Pancreas (tissue), 10 donors: ENCODE data around the gene PPP2R2B. TPM values are rescaled to one million over a fixed set of nuclear protein-coding genes. Genes with fewer than 3 reads are reported as not detected.

Experiments used
- ATAC-seq, 4 donors: fragments of 200-7000 bp; cut with Tn5 transposase; one replicate each; pipeline versions ENCODE4 v1.8.0 to v1.9.1; 2020; ENCODE audit warnings: mild to moderate bottlenecking in 4 of 4, moderate library complexity in 4 of 4
- DNase-seq, 6 donors: peaks; one replicate each; pipeline ENCODE4 v3.0.0-alpha.2; 2020
- FAIRE-seq: peaks from 2 replicates; lab custom pipeline; 2012; peaks lifted over from hg19 to GRCh38; lab: Jason Lieb, UNC
- H3K27ac ChIP-seq, 4 donors: fragments of 200-600 bp; sonication (generic); 1 replicate in 3 of 4; 2 replicates in 1 of 4; pipeline versions ENCODE4 v1.5.0 to v1.8.0; 2020
- H3K27me3 ChIP-seq, 4 donors: fragments of 200-600 bp; one replicate each; pipeline ENCODE4 v1.8.0; 2021
- H3K36me3 ChIP-seq, 3 donors: fragments of 200-600 bp; sonication (generic) in 1 of 3; one replicate each; pipeline versions ENCODE4 v1.5.0 to v1.8.0; 2020 to 2021
- H3K4me1 ChIP-seq, 3 donors: fragments of 200-600 bp; one replicate each; pipeline ENCODE4 v1.8.0; 2021
- H3K4me3 ChIP-seq, 4 donors: fragments of 200-600 bp; sonication (generic) in 2 of 4; one replicate each; pipeline versions ENCODE4 v1.5.0 to v1.8.0; 2020 to 2021
- H3K9me3 ChIP-seq, 4 donors: fragments of 200-600 bp; one replicate each; pipeline ENCODE4 v1.8.0; 2021
- WGBS, 2 donors: extraction: QIAGEN DNeasy Blood & Tissue Kit; methylation state at CpG; one replicate each; pipeline ENCODE4 v1.1.7; 2013; 5-methylcytosine and 5-hydroxymethylcytosine counted together
- intact Hi-C, 3 donors: fragments of 100-400 bp; cut with DNase I; formaldehyde crosslinking; loops; one replicate each; pipeline versions ENCODE4 v1.11.1 to v1.14.2; 2022
- polyA plus RNA-seq, 2 donors: library from polyadenylated mRNA; stranded (reverse); fragments of 200-250 nt; gene quantifications; one replicate each; pipeline ENCODE4 v1.2.3, GENCODE V29; 2013
- total RNA-seq, 6 donors: library from RNA; stranded (reverse); fragmentation: NEBNext Ultra II Directional in 4 of 6; extraction: Animal tissue kit (Norgen Biotek cat#: 25700) in 4 of 6; gene quantifications; one replicate each; pipeline versions ENCODE4 v1.2.1 to v1.2.4, GENCODE V29; 2021 to 2023
- TF ChIP-seq, protein P1 (sequence below), 4 donors: fragments of 200-600 bp; sonication (generic) in 3 of 4; IDR thresholded peaks; one replicate each; pipeline versions ENCODE4 v1.5.0 to v1.8.0; 2021; ENCODE audit warnings: antibody characterized with exemption in 4 of 4
- donor health status: healthy with polysubstance abuse.
- donor health status: DM: no; HTN: no; CAD: no; lungs with moderate emphysema.
- donor health status: DM: no; HTN: no; CAD: no.
- donor health status: control.
- donor health status: control.
- donor health status: Bipolar disorder and iron deficiency.
- donor health status: DM: yes; HTN: yes; CAD: no.
- donor health status: DM: no; HTN: no; CAD: no.
- donor health status: DM: no; HTN: no; CAD: no.
- donor health status: DM: yes; HTN: yes; CAD: no.

PPP2R2B gene
- total and polyA plus RNA-seq, 8 donors = 0.51 to 3.5 (median 0.81) TPM

DNA sequence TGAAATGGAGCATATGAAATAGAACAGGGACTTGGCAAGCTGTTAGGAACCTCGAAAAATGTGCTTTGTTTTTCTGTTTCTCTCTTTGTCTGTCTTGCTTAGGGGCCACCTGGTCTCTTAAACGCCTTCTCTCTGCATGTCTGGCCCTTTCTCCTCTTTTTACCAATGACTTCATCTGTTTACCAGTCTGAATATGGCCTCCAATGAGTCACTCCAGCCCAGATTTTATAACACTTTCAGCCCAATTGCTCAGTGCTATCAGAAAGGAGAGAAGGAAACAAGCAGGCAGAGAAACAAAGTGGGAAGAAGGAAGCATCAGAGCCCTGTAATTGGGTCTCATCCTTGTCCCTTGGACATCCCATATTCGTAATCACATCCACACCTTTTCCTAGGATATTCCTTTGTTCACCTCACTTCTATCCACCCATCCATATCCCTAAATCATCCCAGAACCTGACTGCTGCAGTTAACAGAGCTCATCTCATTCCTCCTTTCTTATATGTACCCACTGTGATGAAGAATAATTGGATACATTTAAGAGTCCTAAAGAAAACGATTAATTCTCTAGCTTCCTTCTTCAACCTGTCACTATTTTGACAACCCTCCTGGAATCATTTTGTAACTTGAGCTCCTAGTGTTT is 210.8 kb downstream of the PPP2R2B start:
- no peak overlapping the region for H3K4me3 ChIP-seq
- H3K36me3 ChIP-seq = no peaks in the 10 kb centered on the region
- FAIRE-seq (no peak), ATAC-seq (peak in 3 of 4 donors; percentile 51 to 88 (median 69)), DNase-seq (no peak)
- H3K27ac ChIP-seq = no peak overlapping the region
- no peaks in the 10 kb centered on the region for H3K9me3 ChIP-seq
- TF ChIP-seq, protein P1, sequence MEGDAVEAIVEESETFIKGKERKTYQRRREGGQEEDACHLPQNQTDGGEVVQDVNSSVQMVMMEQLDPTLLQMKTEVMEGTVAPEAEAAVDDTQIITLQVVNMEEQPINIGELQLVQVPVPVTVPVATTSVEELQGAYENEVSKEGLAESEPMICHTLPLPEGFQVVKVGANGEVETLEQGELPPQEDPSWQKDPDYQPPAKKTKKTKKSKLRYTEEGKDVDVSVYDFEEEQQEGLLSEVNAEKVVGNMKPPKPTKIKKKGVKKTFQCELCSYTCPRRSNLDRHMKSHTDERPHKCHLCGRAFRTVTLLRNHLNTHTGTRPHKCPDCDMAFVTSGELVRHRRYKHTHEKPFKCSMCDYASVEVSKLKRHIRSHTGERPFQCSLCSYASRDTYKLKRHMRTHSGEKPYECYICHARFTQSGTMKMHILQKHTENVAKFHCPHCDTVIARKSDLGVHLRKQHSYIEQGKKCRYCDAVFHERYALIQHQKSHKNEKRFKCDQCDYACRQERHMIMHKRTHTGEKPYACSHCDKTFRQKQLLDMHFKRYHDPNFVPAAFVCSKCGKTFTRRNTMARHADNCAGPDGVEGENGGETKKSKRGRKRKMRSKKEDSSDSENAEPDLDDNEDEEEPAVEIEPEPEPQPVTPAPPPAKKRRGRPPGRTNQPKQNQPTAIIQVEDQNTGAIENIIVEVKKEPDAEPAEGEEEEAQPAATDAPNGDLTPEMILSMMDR (IDR thresholded peaks at IDR 0.05) = no peak
- intact Hi-C loops = no loop called here
- 40 to 51% methylated on average over 4 of the region's 4 CpGs for WGBS, 2 donors
- no peaks in the 10 kb centered on the region for H3K4me1 ChIP-seq
- H3K27me3 ChIP-seq = no peaks in the 10 kb centered on the region

DNA sequence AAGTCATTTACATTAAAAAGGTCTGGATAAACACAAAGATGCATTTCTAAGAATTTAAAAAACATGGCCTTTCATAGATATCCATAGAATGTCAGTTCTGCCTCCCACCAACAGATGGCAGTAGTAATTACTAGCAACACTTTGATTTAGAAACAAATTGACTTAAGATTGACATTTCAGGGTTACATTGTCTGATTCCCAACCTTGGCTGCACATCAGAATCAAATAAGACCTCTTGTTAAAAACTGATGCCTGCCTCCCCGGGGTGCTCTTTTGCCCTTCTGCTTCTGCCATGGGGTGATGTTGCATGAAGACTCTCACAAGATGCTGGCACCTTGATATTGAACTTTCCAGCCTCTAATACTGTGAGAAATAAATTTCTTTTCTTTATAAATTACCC is 216.3 kb downstream of the PPP2R2B start:
- no peaks in the 10 kb centered on the region for H3K27me3 ChIP-seq
- H3K36me3 ChIP-seq = no peaks in the 10 kb centered on the region
- TF ChIP-seq, protein P1 (IDR thresholded peaks at IDR 0.05) = peak in 2 of 4 donors; percentile 7 to 13
- H3K27ac ChIP-seq = no peak overlapping the region
- DNase-seq (no peak), ATAC-seq (no peak), FAIRE-seq (no peak)
- no peaks in the 10 kb centered on the region for H3K4me1 ChIP-seq
- H3K9me3 ChIP-seq = no peaks in the 10 kb centered on the region
- H3K4me3 ChIP-seq = no peak overlapping the region
- 77 to 91% methylated on average over 1 of the region's 1 CpG for WGBS, 2 donors
- intact Hi-C loops = no loop called here

DNA sequence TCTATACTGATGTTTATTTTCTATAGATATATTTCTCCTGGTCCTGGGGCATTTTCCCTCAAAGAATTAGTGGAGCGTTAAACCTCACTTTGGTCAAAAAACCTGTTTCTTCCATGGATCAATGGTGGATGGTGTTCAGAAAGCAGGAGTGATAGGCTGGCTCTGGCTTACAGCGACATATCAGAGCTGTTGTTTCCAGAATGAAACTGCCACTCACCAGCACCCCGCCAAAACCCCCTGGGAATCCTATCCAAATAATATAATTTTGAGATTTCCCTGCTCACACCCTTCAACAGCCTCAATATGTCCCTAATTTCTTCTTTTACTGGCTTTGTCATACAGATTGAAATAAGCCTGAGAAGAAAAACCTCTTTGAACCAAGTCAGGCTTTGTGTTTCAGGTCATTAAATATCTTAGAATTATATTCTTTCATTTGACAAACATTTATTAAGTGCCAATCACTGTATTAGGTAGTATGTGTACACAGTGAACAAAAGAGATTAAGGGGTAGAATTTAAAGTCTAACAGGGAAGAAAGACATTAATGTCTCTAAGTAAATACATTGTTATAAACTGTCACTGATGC is 218.1 kb downstream of the PPP2R2B start:
- H3K27me3 ChIP-seq = no peaks in the 10 kb centered on the region
- H3K36me3 ChIP-seq = no peaks in the 10 kb centered on the region
- DNase-seq (no peak), ATAC-seq (no peak), FAIRE-seq (no peak)
- H3K4me1 ChIP-seq = no peaks in the 10 kb centered on the region
- 79 to 87% methylated on average over 3 of the region's 3 CpGs for WGBS, 2 donors
- no peak overlapping the region for H3K27ac ChIP-seq
- TF ChIP-seq, protein P1 (IDR thresholded peaks at IDR 0.05) = no peak
- no peaks in the 10 kb centered on the region for H3K9me3 ChIP-seq
- intact Hi-C loops = no loop called here
- H3K4me3 ChIP-seq = no peak overlapping the region

DNA sequence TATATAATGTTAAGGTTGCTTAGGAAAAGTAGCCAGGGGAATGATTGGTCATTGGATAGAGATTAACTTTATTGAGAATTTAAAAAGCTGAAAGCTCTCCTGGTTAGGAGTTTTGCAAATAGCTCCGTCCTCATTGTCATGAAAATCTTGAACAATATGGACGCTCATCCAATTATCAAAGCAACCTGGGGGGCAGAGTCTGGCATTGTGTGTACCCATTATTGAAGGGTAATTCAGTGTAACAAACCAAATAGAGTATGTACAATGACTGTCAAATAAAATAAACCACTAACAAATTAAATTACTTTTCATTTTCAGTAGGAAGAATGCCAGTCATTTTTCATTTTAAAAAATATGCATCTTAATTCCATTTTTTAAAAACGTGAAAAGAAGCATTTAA is 218.6 kb downstream of the PPP2R2B start:
- WGBS, 2 donors = 56 to 69% methylated on average over 3 of the region's 3 CpGs
- TF ChIP-seq, protein P1 (IDR thresholded peaks at IDR 0.05) = no peak
- intact Hi-C loops = no loop called here
- Histone ChIP-seq H3K36me3 (no peaks in the 10 kb centered on the region), H3K9me3 (no peaks in the 10 kb centered on the region), H3K4me1 (no peaks in the 10 kb centered on the region), H3K27me3 (no peaks in the 10 kb centered on the region), H3K27ac (no peak overlapping the region), H3K4me3 (no peak overlapping the region)
- ATAC-seq (no peak), FAIRE-seq (no peak), DNase-seq (no peak)

DNA sequence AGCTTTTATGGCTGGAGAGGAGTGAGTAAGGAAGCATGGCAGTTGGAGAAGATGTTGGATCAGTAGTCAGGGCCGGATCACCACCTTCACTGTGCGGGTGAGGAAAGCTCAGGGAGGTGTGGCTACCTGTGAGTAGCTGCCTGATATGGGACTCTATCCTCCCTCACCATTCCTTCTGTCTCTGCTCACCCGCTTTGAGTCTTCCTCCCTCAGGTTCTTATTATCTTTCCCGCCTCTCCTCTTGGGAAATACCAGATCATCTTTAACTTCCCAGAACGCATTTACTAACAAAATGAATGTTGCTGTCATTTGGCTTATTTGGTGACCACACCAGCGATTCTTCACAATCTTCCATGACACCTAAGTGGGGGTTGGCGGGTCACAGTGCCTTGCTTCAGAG is 221.9 kb downstream of the PPP2R2B start:
- Histone ChIP-seq H3K4me1 (no peaks in the 10 kb centered on the region), H3K9me3 (no peaks in the 10 kb centered on the region), H3K27ac (no peak overlapping the region), H3K36me3 (no peaks in the 10 kb centered on the region), H3K27me3 (no peaks in the 10 kb centered on the region), H3K4me3 (no peak overlapping the region)
- ATAC-seq = no peak
- intact Hi-C loops = no loop called here
- FAIRE-seq = no peak
- WGBS, 2 donors = 67 to 78% methylated on average over 7 of the region's 7 CpGs
- DNase-seq = no peak
- TF ChIP-seq, protein P1 (IDR thresholded peaks at IDR 0.05) = no peak
